ENCODE measurements around the gene CDK14.

DNA sequence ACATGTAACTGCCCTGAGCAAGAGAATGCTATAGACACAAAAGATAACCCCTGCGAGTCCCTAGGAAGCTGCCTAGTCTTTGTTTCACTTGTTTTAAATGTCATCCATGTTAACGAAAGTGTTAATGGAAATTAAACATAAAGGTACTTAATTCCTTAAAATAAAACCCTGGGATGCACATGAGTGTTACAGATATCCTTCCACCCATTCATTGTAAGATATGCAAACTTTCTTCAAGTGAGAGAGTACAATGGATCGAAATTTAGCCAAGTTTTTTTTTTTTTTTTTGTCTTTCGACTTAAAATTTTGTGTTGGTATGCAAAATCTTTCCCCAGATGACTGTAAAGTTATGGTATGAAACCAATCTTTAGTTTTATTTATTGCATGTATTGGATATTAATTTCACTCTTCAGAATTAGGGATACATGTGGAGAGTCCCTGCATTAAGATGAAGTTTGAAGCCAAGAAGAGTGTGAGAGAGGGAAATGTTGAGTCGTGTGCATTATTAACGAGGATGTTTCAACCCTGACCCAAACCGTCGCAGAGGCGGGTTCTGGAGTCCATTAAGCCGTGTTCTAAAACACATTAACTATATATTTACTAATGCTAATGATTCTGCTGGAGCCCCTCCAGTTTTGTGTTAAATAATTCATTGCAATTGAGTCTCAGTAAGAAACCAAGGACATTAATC is 1.6 kb downstream of the CDK14 start:
- TF ChIP-seq POLR2A (IDR thresholded peaks at IDR 0.05) = no peak
- TF ChIP-seq, protein P1, sequence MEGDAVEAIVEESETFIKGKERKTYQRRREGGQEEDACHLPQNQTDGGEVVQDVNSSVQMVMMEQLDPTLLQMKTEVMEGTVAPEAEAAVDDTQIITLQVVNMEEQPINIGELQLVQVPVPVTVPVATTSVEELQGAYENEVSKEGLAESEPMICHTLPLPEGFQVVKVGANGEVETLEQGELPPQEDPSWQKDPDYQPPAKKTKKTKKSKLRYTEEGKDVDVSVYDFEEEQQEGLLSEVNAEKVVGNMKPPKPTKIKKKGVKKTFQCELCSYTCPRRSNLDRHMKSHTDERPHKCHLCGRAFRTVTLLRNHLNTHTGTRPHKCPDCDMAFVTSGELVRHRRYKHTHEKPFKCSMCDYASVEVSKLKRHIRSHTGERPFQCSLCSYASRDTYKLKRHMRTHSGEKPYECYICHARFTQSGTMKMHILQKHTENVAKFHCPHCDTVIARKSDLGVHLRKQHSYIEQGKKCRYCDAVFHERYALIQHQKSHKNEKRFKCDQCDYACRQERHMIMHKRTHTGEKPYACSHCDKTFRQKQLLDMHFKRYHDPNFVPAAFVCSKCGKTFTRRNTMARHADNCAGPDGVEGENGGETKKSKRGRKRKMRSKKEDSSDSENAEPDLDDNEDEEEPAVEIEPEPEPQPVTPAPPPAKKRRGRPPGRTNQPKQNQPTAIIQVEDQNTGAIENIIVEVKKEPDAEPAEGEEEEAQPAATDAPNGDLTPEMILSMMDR (IDR thresholded peaks at IDR 0.05) = no peak
